ENCODE data around the gene EMP2. TPM values are rescaled to one million over a fixed set of nuclear protein-coding genes. Genes with fewer than 3 reads are reported as not detected.

The EMP2 gene
- total RNA-seq, 1 donor from 2014 or later, result 8.6 TPM

DNA sequence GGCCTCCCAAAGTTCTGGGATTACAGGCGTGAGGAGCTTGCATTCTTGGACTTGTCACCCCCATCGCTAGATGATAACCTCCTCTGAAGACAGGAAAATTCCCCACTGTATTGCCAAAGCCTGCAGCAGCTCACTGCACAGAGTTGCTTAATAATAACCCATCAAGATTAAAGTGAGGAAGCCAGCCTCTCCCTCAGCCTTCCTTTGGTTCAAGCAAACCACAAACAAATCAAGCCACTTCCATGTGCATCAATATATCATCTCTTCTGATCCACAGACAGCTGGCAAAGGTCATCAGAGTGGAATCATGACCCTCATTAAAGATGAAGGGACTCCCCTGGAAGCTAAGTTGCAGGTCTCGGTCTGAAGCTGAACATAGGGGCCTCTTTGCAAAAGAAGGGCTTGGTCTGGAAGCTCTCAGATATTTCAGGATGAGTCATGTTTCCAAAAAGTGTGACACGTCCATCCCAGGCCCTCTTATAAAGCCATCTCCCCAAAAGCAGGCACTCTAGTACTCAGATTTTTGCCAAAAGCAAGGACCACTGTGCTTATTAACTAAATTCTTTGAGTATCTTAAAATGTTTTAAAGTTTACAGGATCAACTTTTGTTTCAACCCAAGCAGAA is 4.8 kb downstream of the EMP2 start:
- Mint-ChIP-seq H3K27me3 (ENCODE audit: unreplicated experiment) (peaks cover 8% of the 10 kb centered on the region), H3K9me3 (ENCODE audit: unreplicated experiment) (no peaks in the 10 kb centered on the region), H3K4me1 (ENCODE audit: unreplicated experiment) (peaks cover 10% of the 10 kb centered on the region), H3K36me3 (ENCODE audit: low read depth, unreplicated experiment) (no peaks in the 10 kb centered on the region), H3K4me3 (ENCODE audit: unreplicated experiment) (no peak overlapping the region), H3K27ac (ENCODE audit: unreplicated experiment) (no peak overlapping the region)
- DNase-seq (ENCODE audit: low spot score), result no peak
- TF ChIP-seq, protein P1, sequence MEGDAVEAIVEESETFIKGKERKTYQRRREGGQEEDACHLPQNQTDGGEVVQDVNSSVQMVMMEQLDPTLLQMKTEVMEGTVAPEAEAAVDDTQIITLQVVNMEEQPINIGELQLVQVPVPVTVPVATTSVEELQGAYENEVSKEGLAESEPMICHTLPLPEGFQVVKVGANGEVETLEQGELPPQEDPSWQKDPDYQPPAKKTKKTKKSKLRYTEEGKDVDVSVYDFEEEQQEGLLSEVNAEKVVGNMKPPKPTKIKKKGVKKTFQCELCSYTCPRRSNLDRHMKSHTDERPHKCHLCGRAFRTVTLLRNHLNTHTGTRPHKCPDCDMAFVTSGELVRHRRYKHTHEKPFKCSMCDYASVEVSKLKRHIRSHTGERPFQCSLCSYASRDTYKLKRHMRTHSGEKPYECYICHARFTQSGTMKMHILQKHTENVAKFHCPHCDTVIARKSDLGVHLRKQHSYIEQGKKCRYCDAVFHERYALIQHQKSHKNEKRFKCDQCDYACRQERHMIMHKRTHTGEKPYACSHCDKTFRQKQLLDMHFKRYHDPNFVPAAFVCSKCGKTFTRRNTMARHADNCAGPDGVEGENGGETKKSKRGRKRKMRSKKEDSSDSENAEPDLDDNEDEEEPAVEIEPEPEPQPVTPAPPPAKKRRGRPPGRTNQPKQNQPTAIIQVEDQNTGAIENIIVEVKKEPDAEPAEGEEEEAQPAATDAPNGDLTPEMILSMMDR (IDR thresholded peaks at IDR 0.05; ENCODE audit: unreplicated experiment), result no peak

- H3K9me3 Mint-ChIP-seq (ENCODE audit: unreplicated experiment), result no peaks in the 10 kb centered on the region
- peaks cover 4% of the 10 kb centered on the region for H3K4me1 Mint-ChIP-seq (ENCODE audit: unreplicated experiment)
- TF ChIP-seq, protein P1 (IDR thresholded peaks at IDR 0.05; ENCODE audit: unreplicated experiment), result no peak
- DNase-seq (ENCODE audit: low spot score), result no peak
- no peak overlapping the region for H3K4me3 Mint-ChIP-seq (ENCODE audit: unreplicated experiment)
- no peaks in the 10 kb centered on the region for H3K36me3 Mint-ChIP-seq (ENCODE audit: low read depth, unreplicated experiment)
- peaks cover 6% of the 10 kb centered on the region for H3K27me3 Mint-ChIP-seq (ENCODE audit: unreplicated experiment)
- no peak overlapping the region for H3K27ac Mint-ChIP-seq (ENCODE audit: unreplicated experiment)
Observed at GRCh38 chr16:10572611-10573010, 7.8 kb downstream of the EMP2 start.

DNA sequence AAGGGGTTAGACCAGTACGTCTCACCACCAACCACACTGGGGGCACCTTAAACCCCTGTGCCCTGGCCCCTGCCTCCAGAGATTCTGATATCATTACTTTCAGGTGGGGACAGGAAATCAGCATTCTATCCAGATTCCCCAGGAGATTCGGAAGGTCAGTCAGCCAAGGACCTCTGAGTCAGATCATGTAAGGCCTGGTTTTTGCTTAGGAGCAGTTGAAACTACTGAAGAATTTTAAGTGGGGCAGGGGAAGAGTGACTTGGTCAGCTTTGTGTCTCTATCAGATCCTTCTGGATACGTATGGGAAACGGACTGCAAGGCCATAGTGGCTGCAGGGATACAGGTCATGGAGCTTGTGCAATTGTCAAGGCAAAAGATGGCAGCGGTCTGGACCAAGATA is 9.0 kb downstream of the EMP2 start:
- Mint-ChIP-seq H3K4me1 (ENCODE audit: unreplicated experiment) (peaks cover 4% of the 10 kb centered on the region), H3K27ac (ENCODE audit: unreplicated experiment) (no peak overlapping the region), H3K9me3 (ENCODE audit: unreplicated experiment) (no peaks in the 10 kb centered on the region), H3K36me3 (ENCODE audit: low read depth, unreplicated experiment) (no peaks in the 10 kb centered on the region), H3K4me3 (ENCODE audit: unreplicated experiment) (no peak overlapping the region), H3K27me3 (ENCODE audit: unreplicated experiment) (peaks cover 4% of the 10 kb centered on the region)
- TF ChIP-seq, protein P1 (IDR thresholded peaks at IDR 0.05; ENCODE audit: unreplicated experiment), result no peak
- DNase-seq (ENCODE audit: low spot score), result no peak

- no peaks in the 10 kb centered on the region for H3K36me3 Mint-ChIP-seq (ENCODE audit: low read depth, unreplicated experiment)
- no peak overlapping the region for H3K27ac Mint-ChIP-seq (ENCODE audit: unreplicated experiment)
- peaks cover 4% of the 10 kb centered on the region for H3K4me1 Mint-ChIP-seq (ENCODE audit: unreplicated experiment)
- peaks cover 4% of the 10 kb centered on the region for H3K27me3 Mint-ChIP-seq (ENCODE audit: unreplicated experiment)
- no peaks in the 10 kb centered on the region for H3K9me3 Mint-ChIP-seq (ENCODE audit: unreplicated experiment)
- H3K4me3 Mint-ChIP-seq (ENCODE audit: unreplicated experiment), result no peak overlapping the region
- no peak for DNase-seq (ENCODE audit: low spot score)
- TF ChIP-seq, protein P1 (IDR thresholded peaks at IDR 0.05; ENCODE audit: unreplicated experiment), result no peak
Observed at GRCh38 chr16:10569621-10570020, 10.8 kb downstream of the EMP2 start.

DNA sequence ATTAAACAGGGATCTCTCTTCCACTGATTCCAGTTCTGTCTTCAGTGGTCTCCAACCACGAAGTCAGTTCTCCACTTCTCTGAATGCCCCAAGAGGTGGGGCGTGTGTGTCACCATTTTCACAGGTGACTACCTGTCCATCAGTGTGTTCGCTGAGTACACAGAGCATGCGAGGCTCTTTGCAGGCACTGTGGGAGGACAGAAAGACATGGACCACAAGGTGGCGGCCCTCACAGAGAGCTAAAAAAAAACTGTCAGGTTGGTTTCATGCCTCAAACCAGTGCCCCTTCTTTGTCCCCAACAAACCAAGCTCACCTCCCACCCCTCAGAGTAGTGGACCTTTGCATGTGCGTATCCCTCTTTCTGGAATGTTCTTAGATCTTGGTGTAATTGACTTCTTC is 13.8 kb downstream of the EMP2 start:
- Mint-ChIP-seq H3K27me3 (ENCODE audit: unreplicated experiment) (peaks cover 4% of the 10 kb centered on the region), H3K27ac (ENCODE audit: unreplicated experiment) (no peak overlapping the region), H3K36me3 (ENCODE audit: low read depth, unreplicated experiment) (peaks cover 8% of the 10 kb centered on the region), H3K4me3 (ENCODE audit: unreplicated experiment) (no peak overlapping the region), H3K4me1 (ENCODE audit: unreplicated experiment) (no peaks in the 10 kb centered on the region), H3K9me3 (ENCODE audit: unreplicated experiment) (no peaks in the 10 kb centered on the region)
- DNase-seq (ENCODE audit: low spot score), result no peak
- TF ChIP-seq, protein P1 (IDR thresholded peaks at IDR 0.05; ENCODE audit: unreplicated experiment), result no peak

Data from endothelial cell (in vitro differentiated cells).